Pancreas (tissue), 10 donors: ENCODE measurements around the gene PHKB. TPM values are rescaled to one million over a fixed set of nuclear protein-coding genes. Genes with fewer than 3 reads are reported as not detected.

Experiments
- ATAC-seq, 4 donors: fragments of 200-7000 bp; cut with Tn5 transposase; one replicate each; pipeline versions ENCODE4 v1.8.0 to v1.9.1; 2020; ENCODE audit warnings: mild to moderate bottlenecking in 4 of 4, moderate library complexity in 4 of 4
- DNase-seq, 6 donors: peaks; one replicate each; pipeline ENCODE4 v3.0.0-alpha.2; 2020
- FAIRE-seq: peaks from 2 replicates; lab custom pipeline; 2012; peaks lifted over from hg19 to GRCh38; lab: Jason Lieb, UNC
- H3K27ac ChIP-seq, 4 donors: fragments of 200-600 bp; sonication (generic); 1 replicate in 3 of 4; 2 replicates in 1 of 4; pipeline versions ENCODE4 v1.5.0 to v1.8.0; 2020
- H3K27me3 ChIP-seq, 4 donors: fragments of 200-600 bp; one replicate each; pipeline ENCODE4 v1.8.0; 2021
- H3K36me3 ChIP-seq, 3 donors: fragments of 200-600 bp; sonication (generic) in 1 of 3; one replicate each; pipeline versions ENCODE4 v1.5.0 to v1.8.0; 2020 to 2021
- H3K4me1 ChIP-seq, 3 donors: fragments of 200-600 bp; one replicate each; pipeline ENCODE4 v1.8.0; 2021
- H3K4me3 ChIP-seq, 4 donors: fragments of 200-600 bp; sonication (generic) in 2 of 4; one replicate each; pipeline versions ENCODE4 v1.5.0 to v1.8.0; 2020 to 2021
- H3K9me3 ChIP-seq, 4 donors: fragments of 200-600 bp; one replicate each; pipeline ENCODE4 v1.8.0; 2021
- CTCF ChIP-seq, 4 donors: fragments of 200-600 bp; sonication (generic) in 3 of 4; IDR thresholded peaks; one replicate each; pipeline versions ENCODE4 v1.5.0 to v1.8.0; 2021; ENCODE audit warnings: antibody characterized with exemption in 4 of 4
- WGBS, 2 donors: extraction: QIAGEN DNeasy Blood & Tissue Kit; methylation state at CpG; one replicate each; pipeline ENCODE4 v1.1.7; 2013; 5-methylcytosine and 5-hydroxymethylcytosine counted together
- intact Hi-C, 3 donors: fragments of 100-400 bp; cut with DNase I; formaldehyde crosslinking; loops; one replicate each; pipeline versions ENCODE4 v1.11.1 to v1.14.2; 2022
- polyA plus RNA-seq, 2 donors: library from polyadenylated mRNA; stranded (reverse); fragments of 200-250 nt; gene quantifications; one replicate each; pipeline ENCODE4 v1.2.3, GENCODE V29; 2013
- total RNA-seq, 6 donors: library from RNA; stranded (reverse); fragmentation: NEBNext Ultra II Directional in 4 of 6; extraction: Animal tissue kit (Norgen Biotek cat#: 25700) in 4 of 6; gene quantifications; one replicate each; pipeline versions ENCODE4 v1.2.1 to v1.2.4, GENCODE V29; 2021 to 2023
- donor health status: healthy with polysubstance abuse.
- donor health status: DM: no; HTN: no; CAD: no; lungs with moderate emphysema.
- donor health status: DM: no; HTN: no; CAD: no.
- donor health status: control.
- donor health status: control.
- donor health status: Bipolar disorder and iron deficiency.
- donor health status: DM: yes; HTN: yes; CAD: no.
- donor health status: DM: no; HTN: no; CAD: no.
- donor health status: DM: no; HTN: no; CAD: no.
- donor health status: DM: yes; HTN: yes; CAD: no.

The PHKB gene
- total and polyA plus RNA-seq, 8 donors = 13.3 to 46.4 (median 27.2) TPM

GRCh38 chr16:47687694-47688093 is 226.6 kb downstream of the PHKB start:
- FAIRE-seq (no peak), ATAC-seq (no peak), DNase-seq (no peak)
- H3K36me3 ChIP-seq = peaks cover 0 to 29% (median 0%) of the 10 kb centered on the region in 3 donors
- WGBS, 2 donors = 94 to 98% methylated on average over 2 of the region's 2 CpGs
- intact Hi-C loops = no loop called here
- H3K4me1 ChIP-seq = no peaks in the 10 kb centered on the region
- H3K27ac ChIP-seq = no peak overlapping the region
- no peaks in the 10 kb centered on the region for H3K27me3 ChIP-seq
- H3K4me3 ChIP-seq = no peak overlapping the region
- H3K9me3 ChIP-seq = no peaks in the 10 kb centered on the region
- no peak for TF ChIP-seq CTCF (IDR thresholded peaks at IDR 0.05)

GRCh38 chr16:47693226-47693625 is 232.1 kb downstream of the PHKB start:
- no peak for DNase-seq
- H3K27me3 ChIP-seq = no peaks in the 10 kb centered on the region
- intact Hi-C loops = no loop called here
- ATAC-seq = no peak
- H3K4me3 ChIP-seq = no peak overlapping the region
- H3K4me1 ChIP-seq = no peaks in the 10 kb centered on the region
- H3K9me3 ChIP-seq = no peaks in the 10 kb centered on the region
- H3K27ac ChIP-seq = no peak overlapping the region
- no peak for FAIRE-seq
- WGBS, 2 donors = 95 to 98% methylated on average over 9 of the region's 9 CpGs
- H3K36me3 ChIP-seq = peaks cover 0 to 63% (median 0%) of the 10 kb centered on the region in 3 donors
- no peak for TF ChIP-seq CTCF (IDR thresholded peaks at IDR 0.05)

GRCh38 chr16:47694543-47694942 is 233.4 kb downstream of the PHKB start:
- DNase-seq = no peak

GRCh38 chr16:47695756-47696155 is 234.6 kb downstream of the PHKB start:
- Histone ChIP-seq H3K36me3 (peaks cover 0 to 48% (median 0%) of the 10 kb centered on the region in 3 donors), H3K9me3 (no peaks in the 10 kb centered on the region), H3K27me3 (no peaks in the 10 kb centered on the region), H3K4me3 (no peak overlapping the region), H3K27ac (no peak overlapping the region), H3K4me1 (no peaks in the 10 kb centered on the region)
- DNase-seq = no peak
- intact Hi-C loops = no loop called here
- no peak for TF ChIP-seq CTCF (IDR thresholded peaks at IDR 0.05)
- no peak for FAIRE-seq
- ATAC-seq = no peak
- 98% methylated on average over 4 of the region's 4 CpGs for WGBS, 2 donors

More at GRCh38 chr16:47694543-47694942, 233.4 kb downstream of the PHKB start:
- no peak for FAIRE-seq
- ATAC-seq = no peak
- intact Hi-C loops = no loop called here
- Histone ChIP-seq H3K27me3 (no peaks in the 10 kb centered on the region), H3K4me1 (no peaks in the 10 kb centered on the region), H3K27ac (no peak overlapping the region), H3K36me3 (peaks cover 0 to 59% (median 0%) of the 10 kb centered on the region in 3 donors), H3K9me3 (no peaks in the 10 kb centered on the region), H3K4me3 (no peak overlapping the region)
- TF ChIP-seq CTCF (IDR thresholded peaks at IDR 0.05) = no peak
- WGBS, 2 donors = 91 to 95% methylated on average over 3 of the region's 3 CpGs

GRCh38 chr16:47697826-47698225 is 236.7 kb downstream of the PHKB start:
- FAIRE-seq (no peak), ATAC-seq (no peak), DNase-seq (no peak)
- intact Hi-C loops = no loop called here
- Histone ChIP-seq H3K4me1 (no peaks in the 10 kb centered on the region), H3K27ac (no peak overlapping the region), H3K27me3 (no peaks in the 10 kb centered on the region), H3K9me3 (no peaks in the 10 kb centered on the region), H3K4me3 (no peak overlapping the region), H3K36me3 (peaks cover 0 to 42% (median 0%) of the 10 kb centered on the region in 3 donors)
- TF ChIP-seq CTCF (IDR thresholded peaks at IDR 0.05) = no peak
- 73 to 76% methylated on average over 3 of the region's 3 CpGs for WGBS, 2 donors
